Neural cell (in vitro differentiated cells): ENCODE data around the gene ALOX12B. TPM values are rescaled to one million over a fixed set of nuclear protein-coding genes. Genes with fewer than 3 reads are reported as not detected.

Experiments
- H2AFZ ChIP-seq: fragments of 200-600, 300-800 bp; sonication (generic), shearing (Covaris generic); 2 replicates; pipeline ENCODE4 v1.6.0; 2014; ENCODE audit warnings: low read depth, mild to moderate bottlenecking, antibody characterized with exemption, low read length, moderate library complexity
- H3F3A ChIP-seq: fragments of 200-600 bp; shearing (Covaris generic); 2 replicates; pipeline ENCODE4 v1.6.1; 2016; ENCODE audit warnings: mild to moderate bottlenecking, moderate library complexity, mixed read lengths, antibody characterized with exemption, low read length; ENCODE audit not compliant: insufficient read depth, poor library complexity, severe bottlenecking
- H3K27ac ChIP-seq: fragments of 200-600, 300-800 bp; sonication (generic), shearing (Covaris generic); 2 replicates; pipeline ENCODE4 v1.5.1; 2014; ENCODE audit warnings: mild to moderate bottlenecking, low read length, moderate library complexity
- H3K27me3 ChIP-seq: fragments of 300-800, 200-600 bp; sonication (generic), shearing (Covaris generic); 2 replicates; pipeline ENCODE4 v1.6.0; 2014; ENCODE audit warnings: mild to moderate bottlenecking, low read depth, low read length, moderate library complexity; ENCODE audit not compliant: insufficient read depth
- H3K36me3 ChIP-seq: fragments of 300-800, 200-600 bp; sonication (generic), shearing (Covaris generic); 2 replicates; pipeline ENCODE4 v1.5.1; 2014; ENCODE audit warnings: mild to moderate bottlenecking, antibody characterized with exemption, low read length, moderate library complexity; ENCODE audit not compliant: insufficient read depth
- H3K4me2 ChIP-seq: fragments of 300-800, 200-600 bp; sonication (generic), shearing (Covaris generic); 2 replicates; pipeline ENCODE4 v1.6.0; 2014; ENCODE audit warnings: mild to moderate bottlenecking, low read length
- H3K4me3 ChIP-seq: fragments of 300-800, 200-600 bp; sonication (generic), shearing (Covaris generic); 2 replicates; pipeline ENCODE4 v1.5.1; 2014; ENCODE audit warnings: mild to moderate bottlenecking, low read length, moderate library complexity
- H3K79me2 ChIP-seq: fragments of 200-600 bp; shearing (Covaris generic); replicated peaks from 2 replicates; pipeline ENCODE4 v1.6.0; 2014; ENCODE audit warnings: mild to moderate bottlenecking, low read length, moderate library complexity; ENCODE audit not compliant: insufficient read depth
- H3K9ac ChIP-seq: fragments of 300-800, 200-600 bp; sonication (generic), shearing (Covaris generic); 2 replicates; pipeline ENCODE4 v1.6.1; 2016; ENCODE audit warnings: mild to moderate bottlenecking, low read length, mixed read lengths
- H3K9me2 ChIP-seq: fragments of 200-600 bp; shearing (Covaris generic); 2 replicates; pipeline ENCODE4 v1.6.1; 2016; ENCODE audit warnings: mild to moderate bottlenecking, low read length, mixed read lengths; ENCODE audit not compliant: insufficient read depth
- H3K9me3 ChIP-seq: fragments of 200-600, 300-800 bp; sonication (generic), shearing (Covaris generic); 2 replicates; pipeline ENCODE4 v1.6.1; 2016; ENCODE audit warnings: mild to moderate bottlenecking, mixed run types, low read length, moderate library complexity, mixed read lengths
- H4K20me1 ChIP-seq: fragments of 200-600 bp; shearing (Covaris generic); 2 replicates; pipeline ENCODE4 v1.6.1; 2016; ENCODE audit warnings: mild to moderate bottlenecking, mixed run types; ENCODE audit not compliant: insufficient read depth
- CTCF ChIP-seq: fragments of 450-650 bp; IDR thresholded peaks from 2 replicates; pipeline ENCODE4 v1.5.1; 2014; ENCODE audit warnings: antibody characterized with exemption, mild to moderate bottlenecking, moderate library complexity; ENCODE audit not compliant: poor library complexity, severe bottlenecking
- EP300 ChIP-seq: fragments of 450-650 bp; conservative IDR thresholded peaks from 2 replicates; pipeline ENCODE4 v1.6.1; 2014; ENCODE audit warnings: antibody characterized with exemption, mild to moderate bottlenecking, moderate library complexity; ENCODE audit not compliant: poor library complexity, severe bottlenecking
- EZH2 ChIP-seq: fragments of 200-600, 300-800 bp; shearing (Covaris generic), sonication (generic); IDR thresholded peaks from 2 replicates; pipeline ENCODE4 v1.6.1; 2014; ENCODE audit warnings: antibody characterized with exemption, low read length, borderline replicate concordance, mild to moderate bottlenecking; ENCODE audit not compliant: insufficient read depth, poor library complexity, severe bottlenecking
- MXI1 ChIP-seq: fragments of 450-650 bp; conservative IDR thresholded peaks from 2 replicates; pipeline ENCODE4 v1.6.1; 2014; ENCODE audit warnings: antibody characterized with exemption, mild to moderate bottlenecking; ENCODE audit not compliant: poor library complexity, severe bottlenecking
- POLR2AphosphoS5 ChIP-seq: IDR thresholded peaks from 2 replicates; pipeline ENCODE4 v1.6.1; 2012
- RAD21 ChIP-seq: fragments of 450-650 bp; conservative IDR thresholded peaks from 2 replicates; pipeline ENCODE4 v1.6.1; 2014; ENCODE audit warnings: antibody characterized with exemption, mild to moderate bottlenecking, moderate library complexity
- SMC3 ChIP-seq: fragments of 450-650 bp; conservative IDR thresholded peaks from 2 replicates; pipeline ENCODE4 v1.6.1; 2014; ENCODE audit warnings: antibody characterized with exemption, mild to moderate bottlenecking, moderate library complexity; ENCODE audit not compliant: poor library complexity
- TAF1 ChIP-seq: IDR thresholded peaks from 2 replicates; pipeline ENCODE4 v1.6.1; 2012; ENCODE audit warnings: low read depth
- polyA plus RNA-seq: library from polyadenylated mRNA; depleted of rRNA; stranded (reverse); fragments of >200 nt; gene quantifications from 2 replicates; pipeline ENCODE4 v1.2.3, GENCODE V29; 2014

ALOX12B gene
- polyA plus RNA-seq, 1 donor from 2014 or later, result 0.31 TPM

- Histone ChIP-seq H3K4me3 (peak overlapping the region; percentile 88), H3F3A (peaks cover 12% of the 10 kb centered on the region), H3K9me2 (no peaks in the 10 kb centered on the region), H3K27ac (no peak overlapping the region), H3K36me3 (no peaks in the 10 kb centered on the region), H3K79me2 (no peaks in the 10 kb centered on the region), H3K4me2 (peak overlapping the region; percentile 87), H3K27me3 (peaks cover 48% of the 10 kb centered on the region), H3K9ac (peak overlapping the region; percentile 61), H3K9me3 (no peaks in the 10 kb centered on the region), H4K20me1 (peaks cover 6% of the 10 kb centered on the region), H2AFZ (no peak overlapping the region)
- TF ChIP-seq EP300, result no peak
- no peak for TF ChIP-seq MXI1
- no peak for TF ChIP-seq CTCF
- no peak for TF ChIP-seq SMC3
- TF ChIP-seq RAD21, result no peak
- no peak for TF ChIP-seq EZH2
- TF ChIP-seq TAF1, result no peak
- TF ChIP-seq POLR2AphosphoS5, result peak; percentile 17
These were observed 35.0 kb upstream of the ALOX12B start for GRCh38 chr17:8122422-8122923.

GRCh38 chr17:8121681-8122421 is 34.3 kb upstream of the ALOX12B start:
- Histone ChIP-seq H4K20me1 (peaks cover 6% of the 10 kb centered on the region), H3K27me3 (peaks cover 51% of the 10 kb centered on the region), H3K9ac (peak overlapping the region; percentile 61)

More at GRCh38 chr17:8121681-8122421, 34.3 kb upstream of the ALOX12B start:
- Histone ChIP-seq H3K36me3 (no peaks in the 10 kb centered on the region), H3K9me3 (no peaks in the 10 kb centered on the region), H3K9me2 (no peaks in the 10 kb centered on the region), H3K27ac (no peak overlapping the region), H2AFZ (no peak overlapping the region), H3K79me2 (no peaks in the 10 kb centered on the region), H3K4me2 (peak overlapping the region; percentile 87), H3K4me3 (peak overlapping the region; percentile 88), H3F3A (peaks cover 12% of the 10 kb centered on the region)
- TF ChIP-seq RAD21 (peak; percentile 62), SMC3 (peak; percentile 40), EP300 (no peak), MXI1 (no peak), CTCF (peak; percentile 69)
